ENCODE results near the gene BCL2L15. TPM values are rescaled to one million over a fixed set of nuclear protein-coding genes. Genes with fewer than 3 reads are reported as not detected.

Gene BCL2L15
- total and polyA plus RNA-seq, 2 of the 8 experiments (the other 6 are each of a cell fraction or from before 2014, with no cell fraction given) = 0.32 to 0.36 TPM

DNA sequence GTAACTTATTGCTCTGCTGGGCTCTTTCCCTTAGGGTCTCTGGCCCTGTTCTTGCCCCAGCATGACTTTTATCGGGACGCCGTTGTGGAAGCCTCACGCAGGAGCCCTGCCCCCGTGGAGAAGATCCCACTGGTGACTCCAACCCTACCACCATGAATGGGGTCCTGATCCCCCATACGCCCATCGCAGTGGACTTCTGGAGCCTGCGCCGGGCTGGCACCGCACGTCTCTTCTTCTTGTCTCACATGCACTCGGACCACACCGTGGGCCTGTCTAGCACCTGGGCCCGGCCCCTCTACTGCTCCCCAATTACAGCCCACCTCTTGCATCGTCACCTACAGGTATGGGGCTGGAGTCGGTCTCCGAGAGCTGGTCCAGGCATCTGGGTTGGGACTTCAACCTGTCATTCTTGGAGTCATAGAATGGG is 18.1 kb upstream of the BCL2L15 start:
- DNase-seq (ENCODE audit: low read depth in 1 of 2, low spot score in 2 of 2) (peak in 1 of 2 experiments; percentile 73), FAIRE-seq (no peak)
- Histone ChIP-seq H3K9ac (replicated peaks in 1 of 4; ENCODE audit: extremely low read depth in 1 of 4, low read depth in 3 of 4, low read length in 3 of 4) (peak overlapping the region in 3 of 4 experiments; percentile 24 to 70 (median 65); a peak in 6 of 7 replicates), H2BK12ac (ENCODE audit: low read depth, low read length) (no peak overlapping the region), H3K79me2 (ENCODE audit: control insufficient read depth in 1 of 2, insufficient read depth in 2 of 2, low read length in 2 of 2) (peaks cover 0 to 2% of the 10 kb centered on the region in 2 experiments; a peak in 1 of 4 replicates), H3K14ac (ENCODE audit: insufficient read length) (no peak overlapping the region), H3K56ac (replicated peaks; ENCODE audit: insufficient read length, low read depth, low read length) (no peak overlapping the region), H3K4me1 (replicated peaks in 1 of 4; ENCODE audit: control insufficient read depth in 3 of 4, insufficient read depth in 4 of 4, low read length in 3 of 4) (peaks cover 0 to 3% (median under 1%) of the 10 kb centered on the region in 4 experiments; a peak in 5 of 7 replicates), H2AK5ac (ENCODE audit: low read depth, low read length) (no peak overlapping the region), H3K27me3 (replicated peaks in 1 of 4; ENCODE audit: control insufficient read depth in 3 of 4, extremely low read depth in 1 of 4, insufficient read depth in 3 of 4, low read length in 3 of 4) (no peaks in the 10 kb centered on the region), H2BK120ac (replicated peaks; ENCODE audit: low read depth, low read length) (no peak overlapping the region), H4K91ac (replicated peaks; ENCODE audit: insufficient read length, low read length) (no peak overlapping the region), H2BK15ac (ENCODE audit: low read length) (no peak overlapping the region), H3K23ac (ENCODE audit: insufficient read length) (no peak overlapping the region), H3K18ac (ENCODE audit: extremely low read depth, low read length) (peak overlapping the region; percentile 79; the same call in 1 of the 2 replicates), H2AFZ (ENCODE audit: low read length) (peak overlapping the region; percentile 96), H4K5ac (ENCODE audit: insufficient read length, low read depth, low read length) (peak overlapping the region; percentile 1), H3K4me2 (ENCODE audit: insufficient read depth in 1 of 2, low read depth in 2 of 2, low read length in 2 of 2) (peak overlapping the region; percentile 52 to 66), H3K36me3 (ENCODE audit: control insufficient read depth in 2 of 4, insufficient read depth in 4 of 4, low read length in 3 of 4) (peaks cover 0 to 17% (median 6%) of the 10 kb centered on the region in 4 experiments; a peak in 5 of 8 replicates), H3K4me3 (ENCODE audit: extremely low read depth in 1 of 4, insufficient read depth in 2 of 4, low read depth in 3 of 4, low read length in 4 of 4) (peak overlapping the region; percentile 59 to 99 (median 92)), H3K79me1 (ENCODE audit: low read depth, low read length) (0 out of 2 replicates have a peak, but pooled peaks cover 2% of the 10 kb centered on the region), H3K27ac (ENCODE audit: low read depth, low read length) (no peak overlapping the region), H2BK20ac (ENCODE audit: low read length) (no peak overlapping the region), H2BK5ac (ENCODE audit: low read depth, low read length) (peak overlapping the region; percentile 35; the same call in 1 of the 2 replicates), H4K20me1 (replicated peaks in 1 of 2; ENCODE audit: control insufficient read depth in 1 of 2, insufficient read depth in 2 of 2, low read length in 2 of 2) (no peaks in the 10 kb centered on the region), H4K8ac (ENCODE audit: extremely low read depth, insufficient read depth, low read length) (peak overlapping the region; percentile 60; the same call in 1 of the 2 replicates), H3K4ac (replicated peaks; ENCODE audit: insufficient read length, low read depth, low read length) (no peak overlapping the region), H3K23me2 (ENCODE audit: low read depth, low read length) (peaks cover 7% of the 10 kb centered on the region), H3K9me3 (ENCODE audit: insufficient read depth in 2 of 2, low read depth in 1 of 2, low read length in 1 of 2) (no peaks in the 10 kb centered on the region)
- ChIA-PET CTCF (ENCODE audit: partially characterized antibody) (interaction anchor here (0.7 to 3.7 kb wide), 5 partner anchors 24 to 516 kb away, joined by 3 to 20 read pairs (median 4); partner anchors contain the start of genes HIPK1 and MAGI3), POLR2A (ENCODE audit: partially characterized antibody) (interaction anchor here (0.8 to 3.8 kb wide), 8 partner anchors 9 to 146 kb away, joined by 3 to 66 read pairs (median 4); partner anchors contain the start of genes HIPK1, PHTF1 and RSBN1)
- WGBS, 2 experiments (ENCODE audit: extremely low coverage in 1 of 2, insufficient coverage in 1 of 2, insufficient read length in 1 of 2, insufficient replicate concordance in 2 of 2, low coverage in 1 of 2, low lambda C conversion rate in 2 of 2, missing lambda C conversion rate in 1 of 2) = 3% methylated on average over 17 of the region's 17 CpGs; no CpG with 5 or more reads in 1 of the 2 experiments
- TF ChIP-seq KDM4A (IDR thresholded peaks at IDR 0.05; ENCODE audit: low read depth, low read length, severe bottlenecking) (peak; percentile 86), ASH2L (IDR thresholded peaks at IDR 0.05; ENCODE audit: low read length) (peak; percentile 87), JUN (IDR thresholded peaks at IDR 0.05; ENCODE audit: low read depth, low read length) (no peak), HDAC2 (IDR thresholded peaks at IDR 0.05; ENCODE audit: borderline replicate concordance in 1 of 2, low read depth in 2 of 2, low read length in 2 of 2) (peak in 1 of 2 experiments; percentile 90; a peak in 2 of 4 replicates), TAF7 (optimal IDR thresholded peaks at IDR 0.05; ENCODE audit: borderline replicate concordance, low read depth, low read length) (no peak), CBX8 (IDR thresholded peaks at IDR 0.05; ENCODE audit: borderline replicate concordance, low read depth, low read length) (no peak), FOSL1 (IDR thresholded peaks at IDR 0.05; ENCODE audit: insufficient read depth, low read depth, low read length) (no peak), SP2 (IDR thresholded peaks at IDR 0.05; ENCODE audit: low read length) (peak; percentile 34; the same call in 1 of the 2 replicates), JUND (IDR thresholded peaks at IDR 0.05; ENCODE audit: low read length) (no peak), TAF1 (IDR thresholded peaks at IDR 0.05; ENCODE audit: low read depth, low read length) (0 out of 2 replicates have a peak, but pooled peaks have one; percentile 9), PHF8 (conservative IDR thresholded peaks at IDR 0.05; ENCODE audit: low read depth, low read length) (peak; percentile 72), SAP30 (IDR thresholded peaks at IDR 0.05; ENCODE audit: insufficient read depth, insufficient replicate concordance, low read length) (peak; percentile 98)
